Measurements from ENCODE around the gene CRYBA2.

CRYBA2 gene

GRCh38 chr2:218952160-218952559 lies 41.1 kb downstream of the CRYBA2 start:
- DNase-seq: no peak

- no peak for DNase-seq
These were observed 46.6 kb downstream of the CRYBA2 start for GRCh38 chr2:218946621-218947020.

GRCh38 chr2:218944759-218945404 lies 48.3 kb downstream of the CRYBA2 start:
- DNase-seq: no peak

All from CD4-positive, alpha-beta T cell treated with Interleukin-17A for 4 hours (primary cell).